ENCODE measurements around the gene SMYD5.
A peak's percentile ranks its signal among the peaks of the same experiment; 100 is the strongest.
"Not testable (repeated sequence)": the region's sequence is repeated elsewhere in the genome, so short reads cannot be mapped to it uniquely, and the experiment has no call there.

The SMYD5 gene

GRCh38 chr2:73214120-73215035 lies at the start of gene SMYD5:
Gene SMYD5, plus strand, starts transcription at chr2:73214245. Its CDS starts 22 bp downstream, at chr2:73214267.
- peak; percentile 82 for DNase-seq

GRCh38 chr2:73165978-73166377 lies 48.1 kb upstream of the SMYD5 start:
- DNase-seq: not testable (repeated sequence)

GRCh38 chr2:73166813-73167212 lies 47.2 kb upstream of the SMYD5 start:
- DNase-seq: not testable (repeated sequence)

GRCh38 chr2:73168348-73168747 lies 45.7 kb upstream of the SMYD5 start:
- DNase-seq: not testable (repeated sequence)

GRCh38 chr2:73170341-73170740 lies 43.7 kb upstream of the SMYD5 start:
- DNase-seq: not testable (repeated sequence)

- no peak for DNase-seq
Observed at GRCh38 chr2:73172963-73173362, 41.1 kb upstream of the SMYD5 start.

- DNase-seq: no peak
Observed at GRCh38 chr2:73173781-73174180, 40.3 kb upstream of the SMYD5 start.

- DNase-seq: no peak
Observed at GRCh38 chr2:73174244-73174643, 39.8 kb upstream of the SMYD5 start.

- no peak for DNase-seq
Observed at GRCh38 chr2:73174941-73175662, 38.9 kb upstream of the SMYD5 start.

GRCh38 chr2:73175663-73176204 lies 38.3 kb upstream of the SMYD5 start:
- no peak for DNase-seq

GRCh38 chr2:73176205-73176880 lies 37.7 kb upstream of the SMYD5 start:
- no peak for DNase-seq

- peak; percentile 68 for DNase-seq
Observed at GRCh38 chr2:73176881-73177644, 37.0 kb upstream of the SMYD5 start.

- no peak for DNase-seq
Observed at GRCh38 chr2:73177645-73178255, 36.3 kb upstream of the SMYD5 start.

GRCh38 chr2:73185965-73186364 lies 28.1 kb upstream of the SMYD5 start:
- no peak for DNase-seq

GRCh38 chr2:73187549-73187948 lies 26.5 kb upstream of the SMYD5 start:
- DNase-seq: no peak

GRCh38 chr2:73197579-73197978 lies 16.5 kb upstream of the SMYD5 start:
- DNase-seq: no peak

GRCh38 chr2:73200281-73200680 lies 13.8 kb upstream of the SMYD5 start:
- DNase-seq: not testable (repeated sequence)

- DNase-seq: no peak
Observed at GRCh38 chr2:73202156-73203054, 11.6 kb upstream of the SMYD5 start, which contains the start of gene NOTO. Gene NOTO, plus strand, starts transcription at chr2:73202574. Its CDS starts 93 bp downstream, at chr2:73202667.

- DNase-seq: no peak
Observed at GRCh38 chr2:73203055-73203681, 10.9 kb upstream of the SMYD5 start.

GRCh38 chr2:73205611-73206010 lies 8.4 kb upstream of the SMYD5 start:
- DNase-seq: no peak

All from MV-4-11 (cell line).